Fibroblast of lung (primary cell): ENCODE measurements around the gene POLD1. TPM values are rescaled to one million over a fixed set of nuclear protein-coding genes. Genes with fewer than 3 reads are reported as not detected.

Source experiments
- DNase-seq, 2 donors: peaks; one replicate each; pipeline versions ENCODE4 v3.0.0 to v3.0.0-alpha.2; 2010; ENCODE audit warnings: low read depth in 2 of 2
- H2AFZ ChIP-seq: 2 replicates; pipeline ENCODE4 v1.5.1; 2012; ENCODE audit warnings: low read length, control low read depth, inconsistent platforms
- H3K27ac ChIP-seq: 2 replicates; pipeline ENCODE4 v1.5.1; 2011; ENCODE audit warnings: low read length, control low read depth; ENCODE audit not compliant: insufficient read depth
- H3K27me3 ChIP-seq: 2 replicates; pipeline ENCODE4 v1.5.1; 2011; ENCODE audit warnings: mild to moderate bottlenecking, low read length; ENCODE audit not compliant: control insufficient read depth, insufficient read depth
- H3K36me3 ChIP-seq: 2 replicates; pipeline ENCODE4 v1.5.1; 2011; ENCODE audit warnings: low read length; ENCODE audit not compliant: control insufficient read depth, insufficient read depth
- H3K4me1 ChIP-seq: 2 replicates; pipeline ENCODE4 v1.5.1; 2011; ENCODE audit warnings: low read length; ENCODE audit not compliant: control insufficient read depth, insufficient read depth; ENCODE audit errors: extremely low read depth
- H3K4me2 ChIP-seq: 2 replicates; pipeline ENCODE4 v1.5.1; 2011; ENCODE audit warnings: low read length, control low read depth; ENCODE audit not compliant: insufficient read depth; ENCODE audit errors: extremely low read depth
- H3K4me3 ChIP-seq, 4 experiments: fragments of 200-600 bp in 1 of 4; sonication (generic) in 1 of 4; replicated peaks in 1 of 4; 2 replicates each; pipeline ENCODE4 v1.5.1; 2011 to 2016; ENCODE audit warnings: low read length in 4 of 4, low read depth in 3 of 4, mild to moderate bottlenecking in 3 of 4, control low read depth in 2 of 4, inconsistent platforms in 1 of 4, mixed read lengths in 1 of 4; ENCODE audit not compliant: insufficient read depth in 1 of 4; ENCODE audit errors: control extremely low read depth in 1 of 4
- H3K79me2 ChIP-seq: 2 replicates; pipeline ENCODE4 v1.5.1; 2012; ENCODE audit warnings: mild to moderate bottlenecking, low read length, inconsistent platforms; ENCODE audit not compliant: control insufficient read depth, insufficient read depth
- H3K9ac ChIP-seq: 2 replicates; pipeline ENCODE4 v1.5.1; 2011; ENCODE audit warnings: mild to moderate bottlenecking, low read length, control low read depth; ENCODE audit not compliant: insufficient read depth
- H3K9me3 ChIP-seq: 2 replicates; pipeline ENCODE4 v1.5.1; 2012; ENCODE audit warnings: low read depth, low read length; ENCODE audit not compliant: control insufficient read depth, insufficient read depth
- H4K20me1 ChIP-seq: 2 replicates; pipeline ENCODE4 v1.5.1; 2011; ENCODE audit warnings: low read length; ENCODE audit not compliant: control insufficient read depth, insufficient read depth; ENCODE audit errors: extremely low read depth
- CTCF ChIP-seq, 2 donors: IDR thresholded peaks in 1 of 2; conservative IDR thresholded peaks in 1 of 2; 1 replicate in 1 of 2; 2 replicates in 1 of 2; pipeline ENCODE4 v1.5.1; 2011 to 2012; ENCODE audit warnings: low read length in 2 of 2, control low read depth in 1 of 2, inconsistent platforms in 1 of 2, low read depth in 1 of 2, mild to moderate bottlenecking in 1 of 2
- EZH2 ChIP-seq: IDR thresholded peaks from 2 replicates; pipeline ENCODE4 v1.5.1; 2012; ENCODE audit warnings: low read length, control low read depth, mild to moderate bottlenecking; ENCODE audit errors: missing control alignments
- polyA plus RNA-seq, 2 donors: library from polyadenylated mRNA; depleted of rRNA in 1 of 2; stranded (reverse) in 1 of 2; unstranded in 1 of 2; fragments of >200 nt; gene quantifications; 2 replicates each; pipeline ENCODE4 v1.2.1, GENCODE V29; 2011 to 2012; ENCODE audit warnings: missing spikeins in 1 of 2
- total RNA-seq: library from RNA; depleted of rRNA; stranded (reverse); fragments of >200 nt; gene quantifications from 2 replicates; pipeline ENCODE4 v1.2.1, GENCODE V29; 2014

Gene POLD1
- total and polyA plus RNA-seq, 2 donors (not counting 1 experiment from before 2014, with no cell fraction given): 4.0 to 23.6 TPM

GRCh38 chr19:50431343-50432220 lies 47.4 kb downstream of the POLD1 start:
- peak overlapping the region; percentile 96 for H3K4me2 ChIP-seq
- H3K9ac ChIP-seq: peak overlapping the region; percentile 43
- TF ChIP-seq CTCF (conservative IDR thresholded peaks at IDR 0.05 in 1 of 2, IDR thresholded peaks at IDR 0.05 in 1 of 2; ENCODE audit: low read depth in 1 of 2, low read length in 2 of 2): no peak
- TF ChIP-seq EZH2: peak; percentile 43

GRCh38 chr19:50432221-50433028 lies 48.3 kb downstream of the POLD1 start, which contains the start of gene MYBPC2:
Gene MYBPC2, plus strand, starts transcription at chr19:50432892. Its CDS starts 62 bp downstream, at chr19:50432954.
- H3K4me2 ChIP-seq: peak within 1 kb of the TSS; percentile 96
- DNase-seq: peak in 1 of 2 donors; percentile 10
- no peaks in the 10 kb centered on the region for H3K4me1 ChIP-seq
- H3K27ac ChIP-seq: no peak within 1 kb of the TSS
- H3K4me3 ChIP-seq: peak within 1 kb of the TSS; percentile 43 to 64 (median 55)
- TF ChIP-seq EZH2 (peak; percentile 31), CTCF (conservative IDR thresholded peaks at IDR 0.05 in 1 of 2, IDR thresholded peaks at IDR 0.05 in 1 of 2; ENCODE audit: low read depth in 1 of 2, low read length in 2 of 2) (no peak)
- H4K20me1 ChIP-seq: no peaks in the 10 kb centered on the region
- H3K27me3 ChIP-seq: peaks cover 22% of the 10 kb centered on the region
- H2AFZ ChIP-seq: peak within 1 kb of the TSS; percentile 71
- H3K9ac ChIP-seq: no peak within 1 kb of the TSS
- H3K36me3 ChIP-seq: no peaks in the 10 kb centered on the region
- no peaks in the 10 kb centered on the region for H3K79me2 ChIP-seq
- no peaks in the 10 kb centered on the region for H3K9me3 ChIP-seq

More at GRCh38 chr19:50431343-50432220, 47.4 kb downstream of the POLD1 start:
- no peaks in the 10 kb centered on the region for H3K36me3 ChIP-seq
- no peaks in the 10 kb centered on the region for H3K4me1 ChIP-seq
- H3K79me2 ChIP-seq: no peaks in the 10 kb centered on the region
- peak; percentile 53 to 63 for DNase-seq
- H4K20me1 ChIP-seq: no peaks in the 10 kb centered on the region
- H2AFZ ChIP-seq: peak overlapping the region; percentile 96
- H3K9me3 ChIP-seq: no peaks in the 10 kb centered on the region
- H3K27me3 ChIP-seq: peaks cover 22% of the 10 kb centered on the region
- H3K4me3 ChIP-seq: peak overlapping the region; percentile 43 to 64 (median 55)
- H3K27ac ChIP-seq: no peak overlapping the region
